ENCODE data around the gene GPR52.

GRCh38 chr1:174448531-174448883 lies 743 bp downstream of the GPR52 start:
- no peak for TF ChIP-seq CTCF (conservative IDR thresholded peaks at IDR 0.05 in 1 of 2, IDR thresholded peaks at IDR 0.05 in 1 of 2; ENCODE audit: low read depth in 1 of 2, low read length in 2 of 2)
- no peak for TF ChIP-seq EZH2 (IDR thresholded peaks at IDR 0.05; ENCODE audit: low read length, missing control alignments)

All from fibroblast of lung (primary cell).